BLaER1 (cell line): Measurements from ENCODE around the gene CLOCK.

Experiments used
- H3K27ac ChIP-seq: shearing (Covaris generic); formaldehyde crosslinking; 2 replicates; pipeline ENCODE4 v1.8.1; 2022
- H3K27me3 ChIP-seq: shearing (Covaris generic); formaldehyde crosslinking; 2 replicates; pipeline ENCODE4 v1.8.1; 2022
- H3K36me3 ChIP-seq: shearing (Covaris generic); formaldehyde crosslinking; 2 replicates; pipeline ENCODE4 v1.8.1; 2022
- H3K4me1 ChIP-seq: shearing (Covaris generic); formaldehyde crosslinking; 2 replicates; pipeline ENCODE4 v1.8.1; 2022
- H3K4me2 ChIP-seq: shearing (Covaris generic); formaldehyde crosslinking; 2 replicates; pipeline ENCODE4 v1.8.1; 2022
- H3K4me3 ChIP-seq: shearing (Covaris generic); formaldehyde crosslinking; 2 replicates; pipeline ENCODE4 v1.8.1; 2022
- H3K9ac ChIP-seq: shearing (Covaris generic); formaldehyde crosslinking; 2 replicates; pipeline ENCODE4 v1.8.1; 2022
- H3K9me3 ChIP-seq: shearing (Covaris generic); formaldehyde crosslinking; 2 replicates; pipeline ENCODE4 v1.8.1; 2022
- H4K20me1 ChIP-seq: shearing (Covaris generic); formaldehyde crosslinking; 2 replicates; pipeline ENCODE4 v1.8.1; 2022
- Cebpa-rat ChIP-seq: shearing (Covaris generic); IDR thresholded peaks from 2 replicates; pipeline ENCODE4 v1.8.1; 2022

The CLOCK gene

DNA sequence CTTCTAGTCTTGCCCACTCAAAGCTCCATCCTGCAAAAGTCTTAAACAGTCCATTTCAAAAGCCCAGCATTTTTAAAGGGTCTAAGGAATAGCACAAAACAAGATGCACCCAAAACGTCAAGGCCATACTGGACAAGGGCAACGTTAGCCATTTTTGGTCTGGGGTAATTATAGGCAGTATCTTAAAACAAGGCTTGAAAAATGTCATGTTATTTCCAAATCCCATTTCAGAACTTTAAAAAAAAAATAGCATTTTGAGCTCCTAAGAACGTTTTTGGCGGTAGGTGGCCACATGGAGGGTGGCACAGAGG lies 151.5 kb downstream of the CLOCK start:
- H3K4me2 ChIP-seq, result peak overlapping the region; percentile 98
- peaks cover 41% of the 10 kb centered on the region for H4K20me1 ChIP-seq
- H3K4me3 ChIP-seq, result peak overlapping the region; percentile 94
- no peak for TF ChIP-seq Cebpa-rat
- no peaks in the 10 kb centered on the region for H3K27me3 ChIP-seq
- H3K27ac ChIP-seq, result peak overlapping the region; percentile 94
- peaks cover 43% of the 10 kb centered on the region for H3K4me1 ChIP-seq
- peaks cover 11% of the 10 kb centered on the region for H3K36me3 ChIP-seq
- no peaks in the 10 kb centered on the region for H3K9me3 ChIP-seq
- peak overlapping the region; percentile 94 for H3K9ac ChIP-seq

DNA sequence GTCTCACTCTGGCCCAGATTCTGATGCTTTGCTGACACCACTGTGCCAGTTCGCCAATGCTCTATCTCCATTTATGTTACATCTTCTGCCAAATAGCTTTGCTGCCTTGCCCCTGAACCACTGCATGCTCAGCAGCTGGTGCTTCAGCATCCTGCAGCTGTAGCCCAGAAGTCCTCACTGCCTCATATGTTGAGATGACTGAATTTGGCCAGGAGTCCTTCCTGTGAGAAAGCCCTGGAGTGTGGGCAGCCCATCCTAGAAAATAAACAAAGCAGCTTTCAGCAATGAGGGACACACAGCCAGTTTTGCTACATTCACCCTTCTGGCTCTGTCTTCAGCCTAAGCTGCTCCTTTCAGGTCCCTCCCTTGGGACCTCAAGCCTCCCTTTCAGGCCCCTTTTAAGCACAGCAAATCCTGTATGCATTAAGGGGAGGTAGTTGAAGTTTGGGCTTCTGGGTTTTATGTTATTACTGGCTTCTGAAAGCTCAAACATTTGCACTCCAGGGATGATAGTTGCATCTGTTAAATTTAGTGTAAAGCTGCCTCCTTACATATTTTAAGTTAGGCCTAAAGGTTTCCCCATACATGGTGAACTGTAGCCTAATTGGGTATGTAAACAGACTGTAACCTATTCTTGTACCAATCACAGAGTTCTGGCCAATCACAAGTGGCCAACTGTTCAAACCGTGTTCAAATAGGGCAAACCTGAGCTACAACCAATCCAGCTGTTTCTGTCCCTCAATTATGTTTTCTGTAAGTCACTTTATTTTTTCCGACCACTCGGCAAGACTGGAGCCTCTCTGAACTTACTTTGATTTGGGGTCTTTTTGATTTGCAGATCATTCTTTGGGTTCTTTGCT lies 153.0 kb downstream of the CLOCK start:
- no peak for TF ChIP-seq Cebpa-rat
- no peak overlapping the region for H3K9ac ChIP-seq
- peaks cover 7% of the 10 kb centered on the region; the same call in 1 of the 2 replicates for H3K36me3 ChIP-seq
- no peaks in the 10 kb centered on the region for H3K27me3 ChIP-seq
- no peak overlapping the region for H3K4me3 ChIP-seq
- H3K9me3 ChIP-seq, result no peaks in the 10 kb centered on the region
- 0 out of 2 replicates have a peak overlapping the region, but pooled peaks have one; percentile 14 for H3K4me2 ChIP-seq
- peaks cover 28% of the 10 kb centered on the region for H4K20me1 ChIP-seq
- peaks cover 32% of the 10 kb centered on the region for H3K4me1 ChIP-seq
- no peak overlapping the region for H3K27ac ChIP-seq

DNA sequence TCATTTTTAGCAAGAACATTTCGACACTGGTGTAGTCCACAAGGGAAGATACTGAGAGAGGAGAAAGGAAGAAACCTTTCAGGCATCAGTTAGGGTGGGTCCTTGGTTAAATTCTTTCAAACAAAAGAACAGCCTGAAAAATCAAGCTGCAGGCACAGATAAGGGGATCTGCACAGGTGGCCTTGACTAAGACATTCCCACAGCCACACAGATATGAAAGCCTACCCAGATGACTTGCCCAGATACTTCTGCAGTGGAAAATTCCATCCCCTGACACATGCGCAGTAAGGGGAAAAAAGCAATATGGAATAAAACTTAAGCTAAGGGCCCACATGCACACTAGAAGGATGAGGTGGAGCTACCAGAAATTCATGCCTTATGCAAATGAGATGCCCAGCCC lies 159.9 kb downstream of the CLOCK start:
- no peak for TF ChIP-seq Cebpa-rat
- no peaks in the 10 kb centered on the region for H3K36me3 ChIP-seq
- no peak overlapping the region for H3K27ac ChIP-seq
- H3K4me3 ChIP-seq, result no peak overlapping the region
- H3K9ac ChIP-seq, result no peak overlapping the region
- H3K4me1 ChIP-seq, result no peaks in the 10 kb centered on the region
- H3K4me2 ChIP-seq, result no peak overlapping the region
- no peaks in the 10 kb centered on the region for H4K20me1 ChIP-seq
- H3K27me3 ChIP-seq, result no peaks in the 10 kb centered on the region
- H3K9me3 ChIP-seq, result no peaks in the 10 kb centered on the region

DNA sequence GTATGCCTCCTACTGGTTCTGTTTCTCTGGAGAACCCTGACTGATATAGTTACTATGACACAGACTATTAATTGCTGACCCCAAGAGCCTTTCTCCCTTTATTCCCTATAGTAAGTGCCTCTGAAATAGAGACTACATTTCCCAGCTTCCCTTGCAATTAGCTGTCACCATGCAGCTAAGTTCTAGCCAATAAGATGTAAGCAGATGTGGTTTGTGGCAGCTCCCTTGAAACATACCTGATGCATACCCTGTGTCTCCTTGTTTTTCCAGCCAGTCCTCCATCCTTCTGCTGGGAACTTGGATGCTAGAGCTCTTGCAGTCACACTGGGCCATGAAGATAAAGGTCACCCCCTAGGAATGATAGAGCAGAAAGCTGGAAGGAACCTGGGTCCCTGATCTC lies 160.6 kb downstream of the CLOCK start:
- no peak for TF ChIP-seq Cebpa-rat
- H3K27me3 ChIP-seq, result no peaks in the 10 kb centered on the region
- no peaks in the 10 kb centered on the region for H4K20me1 ChIP-seq
- no peaks in the 10 kb centered on the region for H3K4me1 ChIP-seq
- H3K4me3 ChIP-seq, result no peak overlapping the region
- no peak overlapping the region for H3K27ac ChIP-seq
- no peak overlapping the region for H3K4me2 ChIP-seq
- no peak overlapping the region for H3K9ac ChIP-seq
- no peaks in the 10 kb centered on the region for H3K36me3 ChIP-seq
- H3K9me3 ChIP-seq, result no peaks in the 10 kb centered on the region

DNA sequence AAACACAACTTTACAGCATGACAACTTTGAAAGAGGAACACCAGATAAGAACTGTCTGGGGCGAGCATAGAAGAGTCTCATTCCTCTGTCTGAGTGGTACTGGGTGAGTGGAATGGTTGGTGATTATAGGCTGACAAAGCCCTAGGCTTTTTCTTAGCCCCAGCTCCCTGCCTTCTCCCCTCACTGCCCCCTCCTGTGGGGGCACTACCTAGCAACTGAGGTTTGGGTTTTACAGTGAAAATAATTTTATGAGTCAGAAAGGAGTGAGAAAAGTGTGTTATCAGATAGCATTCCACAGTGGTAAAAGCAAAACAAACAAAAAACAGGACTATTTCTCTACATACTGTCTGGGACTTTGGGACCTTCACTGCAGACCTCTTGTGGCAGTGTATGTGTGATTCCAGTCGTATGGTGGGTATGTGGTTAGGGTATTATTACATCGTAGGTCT lies 161.5 kb downstream of the CLOCK start:
- no peaks in the 10 kb centered on the region for H4K20me1 ChIP-seq
- no peak overlapping the region for H3K27ac ChIP-seq
- H3K27me3 ChIP-seq, result no peaks in the 10 kb centered on the region
- H3K4me1 ChIP-seq, result no peaks in the 10 kb centered on the region
- no peak overlapping the region for H3K9ac ChIP-seq
- no peak overlapping the region for H3K4me3 ChIP-seq
- H3K4me2 ChIP-seq, result no peak overlapping the region
- H3K36me3 ChIP-seq, result no peaks in the 10 kb centered on the region
- TF ChIP-seq Cebpa-rat, result no peak
- no peaks in the 10 kb centered on the region for H3K9me3 ChIP-seq

DNA sequence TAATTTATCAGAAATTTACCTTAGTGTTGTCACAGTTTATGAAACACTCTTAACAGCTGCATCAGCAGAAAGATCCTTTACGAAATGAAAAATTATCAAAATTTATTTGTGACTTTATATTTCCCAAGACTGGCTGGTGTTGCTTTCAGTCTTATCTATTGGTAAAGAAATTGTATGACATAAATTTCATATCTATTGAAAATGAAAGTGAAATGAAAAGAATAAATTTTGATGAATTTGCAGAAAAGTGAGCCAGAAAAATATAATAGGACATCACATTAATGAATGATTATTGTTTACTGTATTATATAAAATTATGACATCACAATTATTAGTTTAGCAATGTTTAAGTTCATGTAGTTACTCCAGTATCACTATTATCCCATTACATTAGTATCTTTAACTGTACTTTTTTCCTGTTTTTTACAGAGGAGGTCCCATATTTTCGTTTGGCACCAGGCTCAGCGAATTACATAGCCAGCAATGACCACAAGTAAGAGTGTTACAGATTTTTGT lies 164.2 kb downstream of the CLOCK start:
- H3K27me3 ChIP-seq, result no peaks in the 10 kb centered on the region
- no peak for TF ChIP-seq Cebpa-rat
- no peak overlapping the region for H3K27ac ChIP-seq
- H3K4me3 ChIP-seq, result no peak overlapping the region
- no peaks in the 10 kb centered on the region for H3K4me1 ChIP-seq
- H3K36me3 ChIP-seq, result no peaks in the 10 kb centered on the region
- H4K20me1 ChIP-seq, result no peaks in the 10 kb centered on the region
- H3K9me3 ChIP-seq, result no peaks in the 10 kb centered on the region
- no peak overlapping the region for H3K9ac ChIP-seq
- H3K4me2 ChIP-seq, result no peak overlapping the region

DNA sequence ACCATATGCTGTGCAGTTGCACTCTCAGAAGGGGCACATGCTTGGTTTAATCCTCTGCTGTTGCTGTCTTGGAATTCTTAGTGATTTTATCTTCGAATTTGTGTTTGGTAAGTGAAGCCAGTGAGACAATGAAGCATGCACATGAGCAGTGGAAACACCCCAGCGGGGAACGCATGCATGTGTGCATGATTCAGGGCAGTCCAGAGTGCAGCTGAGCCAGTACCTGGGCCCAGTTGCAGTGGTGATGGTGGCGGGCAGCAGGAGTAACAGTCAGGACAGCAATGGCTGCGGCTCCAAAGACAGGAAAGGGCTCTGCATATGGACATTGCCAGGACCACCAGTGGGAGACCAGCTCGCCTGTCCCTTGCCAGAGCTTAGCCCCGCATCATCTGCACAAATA lies 165.2 kb downstream of the CLOCK start:
- no peaks in the 10 kb centered on the region for H3K36me3 ChIP-seq
- H3K4me2 ChIP-seq, result no peak overlapping the region
- no peak overlapping the region for H3K27ac ChIP-seq
- no peak for TF ChIP-seq Cebpa-rat
- H4K20me1 ChIP-seq, result no peaks in the 10 kb centered on the region
- no peak overlapping the region for H3K4me3 ChIP-seq
- H3K9ac ChIP-seq, result no peak overlapping the region
- H3K27me3 ChIP-seq, result no peaks in the 10 kb centered on the region
- H3K9me3 ChIP-seq, result no peaks in the 10 kb centered on the region
- no peaks in the 10 kb centered on the region for H3K4me1 ChIP-seq

DNA sequence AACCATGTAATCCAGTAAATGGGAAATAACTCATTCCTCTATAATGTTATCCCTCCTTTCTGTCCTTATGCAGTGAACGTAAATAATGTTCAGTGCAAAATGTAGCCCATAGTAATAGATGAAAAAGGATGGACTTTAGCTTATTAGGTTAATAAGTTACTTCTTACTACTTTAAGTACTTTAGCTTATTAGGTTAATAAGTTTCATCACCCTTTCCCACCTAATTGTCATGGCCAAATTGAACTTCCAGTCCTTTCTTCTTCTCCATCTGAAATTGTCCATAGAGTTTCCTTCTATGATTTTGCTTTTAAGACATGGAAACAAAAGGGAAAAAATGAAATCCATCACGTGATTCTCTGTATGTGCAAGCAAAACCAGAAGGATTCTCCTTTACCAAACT lies 166.1 kb downstream of the CLOCK start:
- no peak overlapping the region for H3K4me3 ChIP-seq
- TF ChIP-seq Cebpa-rat, result no peak
- H3K4me1 ChIP-seq, result no peaks in the 10 kb centered on the region
- H3K4me2 ChIP-seq, result no peak overlapping the region
- H3K36me3 ChIP-seq, result no peaks in the 10 kb centered on the region
- no peaks in the 10 kb centered on the region for H4K20me1 ChIP-seq
- no peaks in the 10 kb centered on the region for H3K27me3 ChIP-seq
- H3K9ac ChIP-seq, result no peak overlapping the region
- H3K9me3 ChIP-seq, result no peaks in the 10 kb centered on the region
- no peak overlapping the region for H3K27ac ChIP-seq

DNA sequence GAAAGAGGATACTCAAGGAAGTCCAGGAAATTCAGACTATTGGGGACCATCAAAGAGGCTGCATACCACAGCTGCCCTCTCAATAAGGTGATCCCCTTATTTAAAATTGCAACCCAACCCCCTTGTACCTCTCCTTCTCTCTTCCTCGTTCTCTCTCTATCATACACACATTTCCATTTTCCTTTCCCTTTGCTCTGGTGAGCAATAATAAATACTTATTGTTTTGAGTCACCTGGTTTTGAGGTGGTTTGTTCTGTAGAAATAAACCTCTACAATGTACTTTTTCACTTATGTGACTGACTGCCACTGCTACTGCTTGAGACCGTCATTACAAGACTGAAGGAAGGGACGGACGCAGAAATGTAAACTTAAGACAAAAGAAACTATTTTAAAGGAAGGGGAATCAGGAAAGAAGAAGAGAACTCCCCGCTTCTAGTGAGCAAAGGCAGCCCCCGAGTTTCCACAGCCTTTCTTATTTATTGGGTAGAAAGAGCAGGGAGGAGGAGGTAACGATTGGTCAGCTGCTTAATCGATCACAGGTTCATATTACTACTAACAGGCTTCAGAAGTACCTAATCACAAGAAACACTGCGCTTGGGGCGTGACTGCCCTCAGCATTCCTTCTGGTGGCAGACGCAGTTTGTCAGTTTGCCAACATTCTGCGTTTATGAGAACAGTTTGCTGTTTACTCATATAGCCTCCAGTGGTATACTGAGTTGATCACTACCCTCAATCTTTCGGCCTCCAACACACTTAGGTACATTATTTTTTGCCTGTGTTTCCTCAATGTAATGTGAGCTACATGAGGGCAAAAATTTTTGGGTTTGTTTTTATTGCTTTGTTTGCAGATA lies 167.9 kb downstream of the CLOCK start:
- no peaks in the 10 kb centered on the region for H4K20me1 ChIP-seq
- no peak overlapping the region for H3K4me2 ChIP-seq
- no peak overlapping the region for H3K27ac ChIP-seq
- H3K9me3 ChIP-seq, result no peaks in the 10 kb centered on the region
- H3K4me1 ChIP-seq, result no peaks in the 10 kb centered on the region
- H3K27me3 ChIP-seq, result no peaks in the 10 kb centered on the region
- no peak for TF ChIP-seq Cebpa-rat
- no peak overlapping the region for H3K9ac ChIP-seq
- no peak overlapping the region for H3K4me3 ChIP-seq
- H3K36me3 ChIP-seq, result no peaks in the 10 kb centered on the region
